ENCODE measurements around the gene SLC6A20.
A peak's percentile ranks its signal among the peaks of the same experiment; 100 is the strongest.

Gene SLC6A20

DNA sequence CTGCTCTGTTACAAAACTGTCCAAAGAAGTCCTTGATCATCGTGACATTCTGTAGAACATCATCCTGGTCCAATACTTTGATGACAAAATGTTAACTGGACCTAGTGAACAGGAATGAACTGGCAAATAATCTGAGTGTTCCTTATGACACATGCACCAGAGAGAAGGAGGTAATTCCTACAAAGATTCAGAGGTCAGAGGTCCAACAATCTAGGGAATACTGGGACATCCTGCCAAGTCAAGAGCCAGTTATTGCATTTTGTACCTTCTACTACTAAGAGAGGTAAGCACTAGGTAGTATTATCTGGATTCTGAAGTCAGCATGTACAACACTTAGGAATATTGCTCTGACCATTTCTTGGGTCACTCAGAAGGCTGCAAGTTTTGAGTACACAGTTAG, 24.8 kb upstream of the SLC6A20 start:
- intact Hi-C loops (cut with DNase I; ENCODE audit: low total_unique reads): no loop called here
- Histone ChIP-seq H3K9me3 (no peaks in the 10 kb centered on the region), H3K4me1 (peaks cover 0 to 9% (median 4%) of the 10 kb centered on the region in 4 donors), H3K27ac (no peak overlapping the region), H3K27me3 (no peaks in the 10 kb centered on the region), H3K4me3 (no peak overlapping the region), H3K36me3 (peaks cover 6 to 46% (median 31%) of the 10 kb centered on the region in 3 donors)
- DNase-seq: no peak
- TF ChIP-seq, protein P1, sequence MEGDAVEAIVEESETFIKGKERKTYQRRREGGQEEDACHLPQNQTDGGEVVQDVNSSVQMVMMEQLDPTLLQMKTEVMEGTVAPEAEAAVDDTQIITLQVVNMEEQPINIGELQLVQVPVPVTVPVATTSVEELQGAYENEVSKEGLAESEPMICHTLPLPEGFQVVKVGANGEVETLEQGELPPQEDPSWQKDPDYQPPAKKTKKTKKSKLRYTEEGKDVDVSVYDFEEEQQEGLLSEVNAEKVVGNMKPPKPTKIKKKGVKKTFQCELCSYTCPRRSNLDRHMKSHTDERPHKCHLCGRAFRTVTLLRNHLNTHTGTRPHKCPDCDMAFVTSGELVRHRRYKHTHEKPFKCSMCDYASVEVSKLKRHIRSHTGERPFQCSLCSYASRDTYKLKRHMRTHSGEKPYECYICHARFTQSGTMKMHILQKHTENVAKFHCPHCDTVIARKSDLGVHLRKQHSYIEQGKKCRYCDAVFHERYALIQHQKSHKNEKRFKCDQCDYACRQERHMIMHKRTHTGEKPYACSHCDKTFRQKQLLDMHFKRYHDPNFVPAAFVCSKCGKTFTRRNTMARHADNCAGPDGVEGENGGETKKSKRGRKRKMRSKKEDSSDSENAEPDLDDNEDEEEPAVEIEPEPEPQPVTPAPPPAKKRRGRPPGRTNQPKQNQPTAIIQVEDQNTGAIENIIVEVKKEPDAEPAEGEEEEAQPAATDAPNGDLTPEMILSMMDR (IDR thresholded peaks at IDR 0.05): no peak

DNA sequence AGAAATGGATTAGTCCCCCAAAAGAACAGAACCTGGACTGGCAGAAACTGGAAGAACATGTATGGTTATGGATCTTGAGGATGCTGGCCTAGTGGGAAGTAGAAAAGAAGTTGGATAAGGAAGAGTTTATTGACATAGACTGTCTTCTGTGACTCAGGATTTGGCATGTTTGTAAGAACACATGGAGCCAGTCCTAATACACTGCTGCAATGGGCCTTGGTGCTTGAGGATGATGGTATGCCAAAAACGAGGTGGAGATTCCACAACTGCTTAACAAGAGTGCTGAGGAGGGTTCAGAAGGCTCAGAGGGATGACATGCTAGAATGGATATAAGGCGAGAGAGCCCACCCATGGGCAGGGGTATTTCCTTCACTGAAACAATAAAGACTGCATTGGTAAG, 23.2 kb upstream of the SLC6A20 start:
- Histone ChIP-seq H3K9me3 (no peaks in the 10 kb centered on the region), H3K27ac (no peak overlapping the region), H3K36me3 (peaks cover 0 to 33% (median 16%) of the 10 kb centered on the region in 3 donors), H3K4me1 (peaks cover 0 to 9% (median 4%) of the 10 kb centered on the region in 4 donors), H3K4me3 (no peak overlapping the region), H3K27me3 (no peaks in the 10 kb centered on the region)
- intact Hi-C loops (cut with DNase I; ENCODE audit: low total_unique reads): no loop called here
- TF ChIP-seq, protein P1 (IDR thresholded peaks at IDR 0.05): no peak
- no peak for DNase-seq

DNA sequence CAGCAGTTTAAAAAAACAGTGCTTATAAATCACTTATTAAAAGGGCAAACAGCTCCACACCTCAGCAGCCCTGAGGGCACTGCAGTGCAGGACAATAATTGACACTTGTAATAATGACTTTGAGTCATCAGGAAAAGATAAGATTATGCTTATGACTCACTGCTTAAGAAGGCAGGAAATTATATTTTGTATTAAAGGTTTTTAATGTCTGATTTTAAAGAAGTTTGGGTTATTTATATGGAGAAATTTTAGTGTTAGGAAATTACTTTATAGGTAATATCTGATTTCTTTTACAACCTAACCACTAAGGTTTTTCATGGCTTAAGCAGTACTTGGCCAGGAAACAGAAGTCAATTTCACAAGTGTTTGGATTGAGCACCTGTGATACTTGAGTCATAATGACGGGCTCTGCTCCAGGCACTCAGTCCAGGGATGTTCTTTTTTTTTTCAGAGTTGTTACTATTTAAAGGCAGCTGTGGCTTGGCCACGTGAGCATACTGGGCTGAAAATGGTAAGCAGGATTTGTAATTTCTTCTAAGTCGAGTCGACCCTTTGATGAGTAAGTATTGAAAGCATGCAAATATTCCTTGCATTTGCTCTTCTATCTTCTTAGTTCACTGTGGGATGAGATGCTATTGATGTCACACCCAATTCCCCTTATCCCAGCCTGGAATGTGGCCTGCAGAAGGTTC, 21.6 kb upstream of the SLC6A20 start:
- TF ChIP-seq, protein P1 (IDR thresholded peaks at IDR 0.05): no peak
- Histone ChIP-seq H3K4me1 (peaks cover 0 to 9% (median 4%) of the 10 kb centered on the region in 4 donors), H3K27me3 (no peaks in the 10 kb centered on the region), H3K36me3 (peaks cover 0 to 27% (median 12%) of the 10 kb centered on the region in 3 donors), H3K9me3 (no peaks in the 10 kb centered on the region), H3K27ac (peak overlapping the region in 1 of 2 donors; percentile 0), H3K4me3 (no peak overlapping the region)
- intact Hi-C loops (cut with DNase I; ENCODE audit: low total_unique reads): no loop called here
- peak in 1 of 2 donors; percentile 70 for DNase-seq

DNA sequence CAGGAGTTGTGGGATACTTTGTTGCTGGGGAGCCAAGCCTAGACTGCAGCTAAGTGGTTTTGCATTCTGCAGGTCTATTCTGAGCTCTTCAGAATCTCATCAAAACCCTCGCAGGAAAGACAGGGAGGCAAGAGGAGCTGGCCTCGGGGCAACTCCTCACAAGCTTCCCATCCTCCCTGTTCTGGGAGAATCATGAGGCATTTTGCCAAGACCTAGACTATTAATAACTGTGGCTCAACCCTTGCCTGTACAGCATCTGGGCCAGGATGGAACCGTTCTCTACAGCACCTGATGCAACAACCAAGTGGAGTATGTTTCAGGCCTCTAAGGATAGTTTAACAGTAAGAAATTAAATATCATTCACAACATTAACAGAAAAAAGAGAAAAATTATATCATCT, 20.2 kb upstream of the SLC6A20 start:
- H3K36me3 ChIP-seq: peaks cover 0 to 13% (median 3%) of the 10 kb centered on the region in 3 donors
- H3K27me3 ChIP-seq: no peaks in the 10 kb centered on the region
- intact Hi-C loops (cut with DNase I; ENCODE audit: low total_unique reads): no loop called here
- H3K9me3 ChIP-seq: no peaks in the 10 kb centered on the region
- TF ChIP-seq, protein P1 (IDR thresholded peaks at IDR 0.05): no peak
- no peak for DNase-seq
- peaks cover 0 to 9% (median 4%) of the 10 kb centered on the region in 4 donors for H3K4me1 ChIP-seq
- H3K27ac ChIP-seq: no peak overlapping the region
- no peak overlapping the region for H3K4me3 ChIP-seq

DNA sequence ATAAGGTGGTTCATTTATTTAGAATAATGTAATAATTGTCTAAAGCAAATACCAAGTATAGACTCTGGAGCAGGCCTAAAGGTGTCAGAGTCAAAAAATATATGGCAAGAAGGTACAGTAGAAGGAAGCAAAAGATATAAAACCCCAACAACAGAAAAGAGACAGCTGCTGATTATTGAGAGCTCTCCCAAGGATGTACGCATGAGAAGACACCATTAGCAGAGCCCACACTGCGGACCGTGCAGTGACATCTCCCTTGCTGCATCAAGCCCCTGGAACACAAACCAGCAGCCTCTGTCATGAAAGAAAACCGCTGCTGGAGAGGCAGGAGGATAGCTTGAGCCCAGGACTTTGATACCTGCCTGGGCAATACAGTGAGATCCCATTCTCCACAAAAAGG, 18.0 kb upstream of the SLC6A20 start:
- no peaks in the 10 kb centered on the region for H3K9me3 ChIP-seq
- DNase-seq: no peak
- H3K4me3 ChIP-seq: no peak overlapping the region
- peaks cover 0 to 9% (median 4%) of the 10 kb centered on the region in 4 donors for H3K4me1 ChIP-seq
- H3K36me3 ChIP-seq: no peaks in the 10 kb centered on the region
- intact Hi-C loops (cut with DNase I; ENCODE audit: low total_unique reads): no loop called here
- H3K27me3 ChIP-seq: no peaks in the 10 kb centered on the region
- H3K27ac ChIP-seq: no peak overlapping the region
- TF ChIP-seq, protein P1 (IDR thresholded peaks at IDR 0.05): no peak
